Measurements from ENCODE around the gene SEMA6B. TPM values are rescaled to one million over a fixed set of nuclear protein-coding genes. Genes with fewer than 3 reads are reported as not detected.

Gene SEMA6B
- polyA plus RNA-seq, 1 donor (not counting 4 experiments of a cell fraction or from before 2014, with no cell fraction given), result 0.41 TPM

DNA sequence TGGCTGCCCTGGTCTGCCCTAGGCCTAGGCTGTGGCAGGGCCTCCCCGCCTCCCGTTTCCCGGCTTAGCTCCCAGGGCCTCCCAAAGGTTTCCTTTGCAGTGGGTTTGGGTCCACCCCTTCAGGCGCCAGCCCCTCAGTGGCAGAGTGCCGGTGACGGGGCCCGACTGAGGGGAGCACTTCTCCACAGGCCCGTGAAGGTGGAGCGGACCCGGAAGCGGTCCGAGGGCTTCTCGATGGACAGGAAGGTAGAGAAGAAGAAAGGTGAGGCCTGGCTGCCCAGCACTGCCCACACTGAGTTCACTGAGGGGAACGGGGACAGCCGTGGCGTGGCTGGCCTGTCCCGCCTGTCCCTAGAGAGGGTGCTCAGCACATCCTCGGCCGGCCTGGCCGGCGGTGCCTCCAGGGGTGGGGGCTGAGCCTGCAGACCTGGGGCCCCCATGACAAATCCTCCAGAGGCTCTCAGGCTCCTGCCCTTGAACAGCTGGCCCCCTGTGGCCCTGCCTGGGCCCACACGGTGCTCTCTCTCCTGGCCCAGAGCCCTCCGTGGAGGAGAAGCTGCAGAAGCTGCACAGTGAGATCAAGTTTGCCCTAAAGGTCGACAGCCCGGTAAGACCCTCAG is 61.6 kb downstream of the SEMA6B start:
- no peaks in the 10 kb centered on the region for H3K9me1 ChIP-seq (ENCODE audit: control insufficient read depth, extremely low read depth, insufficient read depth, low read length)
- H2AFZ ChIP-seq (ENCODE audit: control insufficient read depth, low read length), result no peak overlapping the region
- no peaks in the 10 kb centered on the region for H3K79me2 ChIP-seq (ENCODE audit: control insufficient read depth, insufficient read depth, low read length)
- H3K4me2 ChIP-seq (ENCODE audit: control insufficient read depth, extremely low read depth, insufficient read depth, low read depth, low read length), result no peak overlapping the region
- H3K27ac ChIP-seq (ENCODE audit: control insufficient read depth, insufficient read depth, low read length), result no peak overlapping the region
- H3K27me3 ChIP-seq (ENCODE audit: control insufficient read depth, extremely low read depth, insufficient read depth, low read length), result no peaks in the 10 kb centered on the region
- DNase-seq (ENCODE audit: low read depth, low spot score), result no peak
- TF ChIP-seq EZH2 (IDR thresholded peaks at IDR 0.05; ENCODE audit: low read length), result no peak
- TF ChIP-seq, protein P1, sequence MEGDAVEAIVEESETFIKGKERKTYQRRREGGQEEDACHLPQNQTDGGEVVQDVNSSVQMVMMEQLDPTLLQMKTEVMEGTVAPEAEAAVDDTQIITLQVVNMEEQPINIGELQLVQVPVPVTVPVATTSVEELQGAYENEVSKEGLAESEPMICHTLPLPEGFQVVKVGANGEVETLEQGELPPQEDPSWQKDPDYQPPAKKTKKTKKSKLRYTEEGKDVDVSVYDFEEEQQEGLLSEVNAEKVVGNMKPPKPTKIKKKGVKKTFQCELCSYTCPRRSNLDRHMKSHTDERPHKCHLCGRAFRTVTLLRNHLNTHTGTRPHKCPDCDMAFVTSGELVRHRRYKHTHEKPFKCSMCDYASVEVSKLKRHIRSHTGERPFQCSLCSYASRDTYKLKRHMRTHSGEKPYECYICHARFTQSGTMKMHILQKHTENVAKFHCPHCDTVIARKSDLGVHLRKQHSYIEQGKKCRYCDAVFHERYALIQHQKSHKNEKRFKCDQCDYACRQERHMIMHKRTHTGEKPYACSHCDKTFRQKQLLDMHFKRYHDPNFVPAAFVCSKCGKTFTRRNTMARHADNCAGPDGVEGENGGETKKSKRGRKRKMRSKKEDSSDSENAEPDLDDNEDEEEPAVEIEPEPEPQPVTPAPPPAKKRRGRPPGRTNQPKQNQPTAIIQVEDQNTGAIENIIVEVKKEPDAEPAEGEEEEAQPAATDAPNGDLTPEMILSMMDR (optimal IDR thresholded peaks at IDR 0.05 in 1 of 3, IDR thresholded peaks at IDR 0.05 in 1 of 3, conservative IDR thresholded peaks at IDR 0.05 in 1 of 3; ENCODE audit: extremely low read depth in 1 of 3, insufficient read depth in 2 of 3, low read length in 3 of 3), result no peak
- H3K9ac ChIP-seq (ENCODE audit: control insufficient read depth, extremely low read depth, insufficient read depth, low read length), result no peak overlapping the region
- peaks cover 14 to 15% of the 10 kb centered on the region in 2 experiments for H3K36me3 ChIP-seq (ENCODE audit: control insufficient read depth in 2 of 2, extremely low read depth in 1 of 2, insufficient read depth in 2 of 2, low read length in 2 of 2)
- no peaks in the 10 kb centered on the region for H3K9me3 ChIP-seq (ENCODE audit: control insufficient read depth, low read depth, low read length)
- no peak for FAIRE-seq
- no peak overlapping the region for H3K4me3 ChIP-seq (ENCODE audit: control insufficient read depth in 2 of 3, extremely low read depth in 1 of 3, insufficient read depth in 2 of 3, low read depth in 1 of 3, low read length in 3 of 3)
- no peaks in the 10 kb centered on the region for H3K4me1 ChIP-seq (ENCODE audit: control insufficient read depth, extremely low read depth, insufficient read depth, low read length)
- dilution Hi-C loops (cut with MboI; ENCODE audit: extremely low pct_ligation_motif_present, low sequenced_read_pairs), result no loop called here
- no peaks in the 10 kb centered on the region for H4K20me1 ChIP-seq (ENCODE audit: control insufficient read depth, extremely low read depth, insufficient read depth, low read length)

DNA sequence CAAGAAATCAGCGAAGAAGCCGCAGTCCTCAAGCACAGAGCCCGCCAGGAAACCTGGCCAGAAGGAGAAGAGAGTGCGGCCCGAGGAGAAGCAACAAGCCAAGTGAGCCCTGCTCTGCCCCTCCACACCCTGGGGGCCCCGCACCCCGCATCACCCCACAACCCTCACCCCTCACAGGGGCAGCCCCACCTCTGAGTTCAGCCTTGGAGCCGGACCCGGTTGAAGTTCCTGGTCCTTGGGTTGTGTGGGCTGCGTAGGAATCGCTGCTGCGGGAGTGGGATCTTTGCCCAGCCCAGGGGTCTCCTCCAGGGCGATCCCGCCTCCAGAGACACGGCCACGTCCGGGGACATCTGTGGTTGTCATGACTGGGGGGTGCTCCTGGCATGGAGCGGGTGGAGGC is 63.2 kb downstream of the SEMA6B start:
- peaks cover 13 to 19% of the 10 kb centered on the region in 2 experiments for H3K36me3 ChIP-seq (ENCODE audit: control insufficient read depth in 2 of 2, extremely low read depth in 1 of 2, insufficient read depth in 2 of 2, low read length in 2 of 2)
- no peak overlapping the region for H3K4me2 ChIP-seq (ENCODE audit: control insufficient read depth, extremely low read depth, insufficient read depth, low read depth, low read length)
- no peak overlapping the region for H3K27ac ChIP-seq (ENCODE audit: control insufficient read depth, insufficient read depth, low read length)
- FAIRE-seq, result no peak
- no peak overlapping the region for H3K9ac ChIP-seq (ENCODE audit: control insufficient read depth, extremely low read depth, insufficient read depth, low read length)
- H3K79me2 ChIP-seq (ENCODE audit: control insufficient read depth, insufficient read depth, low read length), result no peaks in the 10 kb centered on the region
- dilution Hi-C loops (cut with MboI; ENCODE audit: extremely low pct_ligation_motif_present, low sequenced_read_pairs), result no loop called here
- H2AFZ ChIP-seq (ENCODE audit: control insufficient read depth, low read length), result no peak overlapping the region
- H3K4me1 ChIP-seq (ENCODE audit: control insufficient read depth, extremely low read depth, insufficient read depth, low read length), result no peaks in the 10 kb centered on the region
- TF ChIP-seq, protein P1 (optimal IDR thresholded peaks at IDR 0.05 in 1 of 3, IDR thresholded peaks at IDR 0.05 in 1 of 3, conservative IDR thresholded peaks at IDR 0.05 in 1 of 3; ENCODE audit: extremely low read depth in 1 of 3, insufficient read depth in 2 of 3, low read length in 3 of 3), result no peak
- TF ChIP-seq EZH2 (IDR thresholded peaks at IDR 0.05; ENCODE audit: low read length), result no peak
- H3K9me1 ChIP-seq (ENCODE audit: control insufficient read depth, extremely low read depth, insufficient read depth, low read length), result no peaks in the 10 kb centered on the region
- H3K9me3 ChIP-seq (ENCODE audit: control insufficient read depth, low read depth, low read length), result no peaks in the 10 kb centered on the region
- DNase-seq (ENCODE audit: low read depth, low spot score), result no peak
- H3K27me3 ChIP-seq (ENCODE audit: control insufficient read depth, extremely low read depth, insufficient read depth, low read length), result no peaks in the 10 kb centered on the region
- no peaks in the 10 kb centered on the region for H4K20me1 ChIP-seq (ENCODE audit: control insufficient read depth, extremely low read depth, insufficient read depth, low read length)
- no peak overlapping the region for H3K4me3 ChIP-seq (ENCODE audit: control insufficient read depth in 2 of 3, extremely low read depth in 1 of 3, insufficient read depth in 2 of 3, low read depth in 1 of 3, low read length in 3 of 3)

All from keratinocyte (primary cell).